ENCODE results near the gene TMEM168.

TMEM168 gene

DNA sequence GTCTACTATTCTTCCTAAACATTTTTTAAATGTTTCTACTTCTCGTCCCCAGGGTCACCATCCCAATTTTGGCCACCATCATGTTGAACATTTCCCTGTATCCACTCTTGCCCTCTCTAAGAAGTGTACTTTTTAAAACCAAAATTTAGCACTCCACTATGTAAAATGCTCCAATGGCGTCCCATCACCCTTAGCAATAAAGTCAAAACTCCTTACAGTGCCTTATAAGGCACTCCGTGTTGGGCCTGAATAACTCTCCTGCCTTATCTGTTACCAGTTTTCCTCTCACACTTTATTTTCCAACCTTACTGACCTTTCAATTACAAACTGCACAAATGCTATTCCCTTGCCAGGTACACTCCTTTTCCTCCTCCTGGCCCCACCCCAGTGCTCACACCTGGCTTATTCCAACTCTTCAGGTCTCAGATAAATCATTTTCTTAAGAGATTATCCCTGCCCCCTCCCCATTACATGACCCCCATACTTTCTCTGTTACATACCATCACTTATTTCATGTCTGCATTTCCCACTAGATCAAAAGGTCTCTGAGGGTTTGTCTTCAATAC lies 1.3 kb downstream of the TMEM168 start:
- H3K4me2 ChIP-seq, result peak overlapping the region; percentile 68 to 85 (median 80)
- H3K27ac ChIP-seq, result peak overlapping the region in 8 of 11 experiments; percentile 86 to 93 (median 91); a peak in 4 of 22 replicates
- H3K4me3 ChIP-seq, result peak overlapping the region; percentile 67 to 83 (median 74)
- no peak for TF ChIP-seq Cebpa-rat (IDR thresholded peaks at IDR 0.05)
- no peaks in the 10 kb centered on the region for H4K20me1 ChIP-seq
- peaks cover 0 to 12% (median 4%) of the 10 kb centered on the region in 11 experiments; a peak in 6 of 22 replicates for H3K27me3 ChIP-seq
- peak overlapping the region; percentile 86 to 96 (median 90); a peak in 15 of 22 replicates for H3K9ac ChIP-seq
- H3K36me3 ChIP-seq, result peaks cover 0 to 9% (median 7%) of the 10 kb centered on the region in 11 experiments; a peak in 19 of 22 replicates
- H3K4me1 ChIP-seq, result peaks cover 11 to 20% (median 15%) of the 10 kb centered on the region in 10 experiments
- H3K9me3 ChIP-seq (replicated peaks in 1 of 11), result no peaks in the 10 kb centered on the region

GRCh38 chr7:112784603-112785002 lies 5.6 kb downstream of the TMEM168 start:
- Histone ChIP-seq H3K36me3 (peaks cover 18 to 39% (median 33%) of the 10 kb centered on the region in 11 experiments; a peak in 21 of 22 replicates), H3K9me3 (replicated peaks in 1 of 11) (no peaks in the 10 kb centered on the region), H3K4me3 (no peak overlapping the region), H3K27ac (no peak overlapping the region), H3K4me1 (peaks cover 9 to 12% (median 11%) of the 10 kb centered on the region in 10 experiments), H3K4me2 (no peak overlapping the region), H3K9ac (no peak overlapping the region), H4K20me1 (peaks cover 0 to 5% (median 0%) of the 10 kb centered on the region in 11 experiments; a peak in 1 of 22 replicates), H3K27me3 (peaks cover 0 to 3% (median 0%) of the 10 kb centered on the region in 11 experiments; a peak in 5 of 22 replicates)
- TF ChIP-seq Cebpa-rat (IDR thresholded peaks at IDR 0.05), result no peak

GRCh38 chr7:112782498-112782897 lies 7.7 kb downstream of the TMEM168 start:
- no peak overlapping the region for H3K4me3 ChIP-seq
- no peak overlapping the region for H3K9ac ChIP-seq
- H3K27me3 ChIP-seq, result no peaks in the 10 kb centered on the region
- peaks cover 21 to 54% (median 36%) of the 10 kb centered on the region in 11 experiments for H3K36me3 ChIP-seq
- peaks cover 0 to 5% (median 0%) of the 10 kb centered on the region in 11 experiments; a peak in 1 of 22 replicates for H4K20me1 ChIP-seq
- H3K4me1 ChIP-seq, result no peaks in the 10 kb centered on the region
- no peak overlapping the region; a peak in 2 of 22 replicates for H3K4me2 ChIP-seq
- no peaks in the 10 kb centered on the region for H3K9me3 ChIP-seq (replicated peaks in 1 of 11)
- no peak for TF ChIP-seq Cebpa-rat (IDR thresholded peaks at IDR 0.05)
- no peak overlapping the region for H3K27ac ChIP-seq

- no peak overlapping the region for H3K27ac ChIP-seq
These were observed 8.6 kb downstream of the TMEM168 start for GRCh38 chr7:112781558-112781957.

GRCh38 chr7:112781110-112781509 lies 9.1 kb downstream of the TMEM168 start:
- H3K4me2 ChIP-seq, result no peak overlapping the region
- H3K36me3 ChIP-seq, result peaks cover 21 to 54% (median 36%) of the 10 kb centered on the region in 11 experiments
- H3K9me3 ChIP-seq (replicated peaks in 1 of 11), result no peaks in the 10 kb centered on the region
- H3K27ac ChIP-seq, result no peak overlapping the region
- peaks cover 0 to 5% (median 0%) of the 10 kb centered on the region in 11 experiments; a peak in 1 of 22 replicates for H4K20me1 ChIP-seq
- no peaks in the 10 kb centered on the region for H3K4me1 ChIP-seq
- no peak overlapping the region for H3K4me3 ChIP-seq
- no peak for TF ChIP-seq Cebpa-rat (IDR thresholded peaks at IDR 0.05)
- no peaks in the 10 kb centered on the region for H3K27me3 ChIP-seq
- H3K9ac ChIP-seq, result no peak overlapping the region

More at GRCh38 chr7:112781558-112781957, 8.6 kb downstream of the TMEM168 start:
- H3K4me2 ChIP-seq, result no peak overlapping the region
- TF ChIP-seq Cebpa-rat (IDR thresholded peaks at IDR 0.05), result no peak
- H3K4me1 ChIP-seq, result no peaks in the 10 kb centered on the region
- no peaks in the 10 kb centered on the region for H3K9me3 ChIP-seq (replicated peaks in 1 of 11)
- no peak overlapping the region for H3K4me3 ChIP-seq
- no peak overlapping the region for H3K9ac ChIP-seq
- H3K36me3 ChIP-seq, result peaks cover 21 to 54% (median 36%) of the 10 kb centered on the region in 11 experiments
- H4K20me1 ChIP-seq, result peaks cover 0 to 5% (median 0%) of the 10 kb centered on the region in 11 experiments; a peak in 1 of 22 replicates
- no peaks in the 10 kb centered on the region for H3K27me3 ChIP-seq

GRCh38 chr7:112779667-112780066 lies 10.5 kb downstream of the TMEM168 start:
- H4K20me1 ChIP-seq, result peaks cover 0 to 5% (median 0%) of the 10 kb centered on the region in 11 experiments; a peak in 1 of 22 replicates
- H3K27ac ChIP-seq, result no peak overlapping the region
- TF ChIP-seq Cebpa-rat (IDR thresholded peaks at IDR 0.05), result no peak
- H3K9me3 ChIP-seq (replicated peaks in 1 of 11), result no peaks in the 10 kb centered on the region
- H3K4me2 ChIP-seq, result no peak overlapping the region
- H3K4me3 ChIP-seq, result no peak overlapping the region
- no peaks in the 10 kb centered on the region for H3K27me3 ChIP-seq
- peaks cover 21 to 53% (median 36%) of the 10 kb centered on the region in 11 experiments for H3K36me3 ChIP-seq
- H3K4me1 ChIP-seq, result no peaks in the 10 kb centered on the region
- H3K9ac ChIP-seq, result no peak overlapping the region

GRCh38 chr7:112777406-112777805 lies 12.8 kb downstream of the TMEM168 start:
- no peak for TF ChIP-seq Cebpa-rat (IDR thresholded peaks at IDR 0.05)
- Histone ChIP-seq H3K27ac (no peak overlapping the region), H3K4me3 (no peak overlapping the region), H3K9ac (no peak overlapping the region), H3K9me3 (replicated peaks in 1 of 11) (no peaks in the 10 kb centered on the region), H3K36me3 (peaks cover 6 to 36% (median 16%) of the 10 kb centered on the region in 11 experiments; a peak in 16 of 22 replicates), H3K4me2 (no peak overlapping the region), H3K27me3 (no peaks in the 10 kb centered on the region), H4K20me1 (peaks cover 0 to 5% (median 0%) of the 10 kb centered on the region in 11 experiments; a peak in 1 of 22 replicates), H3K4me1 (no peaks in the 10 kb centered on the region)

GRCh38 chr7:112771166-112771565 lies 19.0 kb downstream of the TMEM168 start:
- Histone ChIP-seq H3K36me3 (peaks cover 0 to 17% (median 0%) of the 10 kb centered on the region in 11 experiments; a peak in 2 of 22 replicates), H3K4me3 (no peak overlapping the region), H3K27me3 (no peaks in the 10 kb centered on the region), H3K4me2 (no peak overlapping the region), H3K4me1 (no peaks in the 10 kb centered on the region), H3K27ac (no peak overlapping the region), H3K9ac (no peak overlapping the region), H3K9me3 (replicated peaks in 1 of 11) (no peaks in the 10 kb centered on the region), H4K20me1 (no peaks in the 10 kb centered on the region)
- TF ChIP-seq Cebpa-rat (IDR thresholded peaks at IDR 0.05), result no peak

GRCh38 chr7:112770051-112770450 lies 20.1 kb downstream of the TMEM168 start:
- no peak for TF ChIP-seq Cebpa-rat (IDR thresholded peaks at IDR 0.05)
- Histone ChIP-seq H3K9ac (no peak overlapping the region), H3K9me3 (replicated peaks in 1 of 11) (no peaks in the 10 kb centered on the region), H3K4me3 (no peak overlapping the region), H4K20me1 (no peaks in the 10 kb centered on the region), H3K4me2 (no peak overlapping the region), H3K36me3 (peaks cover 0 to 17% (median 0%) of the 10 kb centered on the region in 11 experiments; a peak in 2 of 22 replicates), H3K27ac (no peak overlapping the region), H3K4me1 (peaks cover 0 to 3% (median 0%) of the 10 kb centered on the region in 10 experiments; a peak in 1 of 20 replicates), H3K27me3 (no peaks in the 10 kb centered on the region)

Data from BLaER1 treated with 17β-estradiol and CSF1 and Interleukin-3, amounts not matched to agents 10 nM and 100 nM (cell line).